HepG2 (cell line): ENCODE data around the gene GLIS1. TPM values are rescaled to one million over a fixed set of nuclear protein-coding genes. Genes with fewer than 3 reads are reported as not detected.

Experiments used
- ATAC-seq: fragments of 200-7000 bp; cut with Tn5 transposase; 3 replicates; pipeline ENCODE4 v1.9.1; 2020; ENCODE audit warnings: mild to moderate bottlenecking, moderate library complexity
- BruUV-seq: library from RNA; stranded (reverse); fragments of 400-500 nt; replicated peaks from 2 replicates; lab custom pipeline; 2021; lab: Mats Ljungman, UMichigan
- CTCF ChIA-PET: fragments of 300-600 bp; formaldehyde crosslinking; extraction: SDS; loops from one replicate; lab custom pipeline; 2021; ENCODE audit warnings: low total read pairs, inconsistent platforms, low intra/inter-chr PET ratio; lab: Yijun Ruan, JAX
- POLR2A ChIA-PET: fragments of 350-600 bp; sonication (Branson Sonifier 250); formaldehyde crosslinking; loops from one replicate; lab custom pipeline; 2020; ENCODE audit warnings: antibody characterized with exemption, inconsistent platforms; lab: Yijun Ruan, JAX
- DNase-seq: peaks from one replicate; pipeline ENCODE4 v3.0.0-alpha.2; 2015; ENCODE audit warnings: low spot score
- FAIRE-seq: peaks from 3 replicates; lab custom pipeline; 2011; peaks lifted over from hg19 to GRCh38; lab: Jason Lieb, UNC
- H2AFZ ChIP-seq: one replicate; pipeline ENCODE4 v1.6.1; 2011; ENCODE audit warnings: low read length, inconsistent platforms
- H3K27ac ChIP-seq: fragments of 300-600 bp; 3 replicates; pipeline ENCODE4 v1.8.0; 2011; ENCODE audit warnings: mixed run types, mild to moderate bottlenecking, mixed read lengths, low read length, inconsistent platforms; ENCODE audit not compliant: insufficient read depth; ENCODE audit errors: extremely low read length
- H3K27me3 ChIP-seq, 2 experiments: fragments of 200-600 bp in 1 of 2; 2 replicates in 1 of 2; 3 replicates in 1 of 2; pipeline versions ENCODE4 v1.6.0 to v1.8.0; 2011; ENCODE audit warnings: low read length in 2 of 2, mild to moderate bottlenecking in 2 of 2, moderate library complexity in 2 of 2, inconsistent platforms in 1 of 2; ENCODE audit not compliant: insufficient read depth in 2 of 2, control insufficient read depth in 1 of 2
- H3K36me3 ChIP-seq, 2 experiments: fragments of 200-600 bp in 1 of 2; replicated peaks in 1 of 2; 2 replicates in 1 of 2; 3 replicates in 1 of 2; pipeline versions ENCODE4 v1.5.1 to v1.8.0; 2011; ENCODE audit warnings: low read length in 2 of 2, inconsistent platforms in 1 of 2; ENCODE audit not compliant: insufficient read depth in 2 of 2, control insufficient read depth in 1 of 2
- H3K4me1 ChIP-seq: 2 replicates; pipeline ENCODE4 v1.5.1; 2012; ENCODE audit warnings: low read length, inconsistent platforms; ENCODE audit not compliant: insufficient read depth
- H3K4me2 ChIP-seq: 2 replicates; pipeline ENCODE4 v1.6.0; 2011; ENCODE audit warnings: low read depth, low read length, inconsistent platforms
- H3K4me3 ChIP-seq, 3 experiments: fragments of 200-600 bp in 1 of 3; sonication (generic), shearing (Covaris generic) in 1 of 3; replicated peaks in 1 of 3; 2 replicates each; pipeline ENCODE4 v1.5.1; 2011 to 2016; ENCODE audit warnings: low read length in 3 of 3, inconsistent platforms in 2 of 3, low read depth in 2 of 3, mild to moderate bottlenecking in 2 of 3, control low read depth in 1 of 3, mixed read lengths in 1 of 3; ENCODE audit not compliant: insufficient read depth in 1 of 3
- H3K79me2 ChIP-seq: one replicate; pipeline ENCODE4 v1.6.1; 2011; ENCODE audit warnings: low read length, inconsistent platforms; ENCODE audit not compliant: insufficient read depth
- H3K9ac ChIP-seq: 2 replicates; pipeline ENCODE4 v1.6.0; 2011; ENCODE audit warnings: mild to moderate bottlenecking, low read depth, low read length, inconsistent platforms; ENCODE audit not compliant: insufficient read depth
- H3K9me3 ChIP-seq: 2 replicates; pipeline ENCODE4 v1.5.1; 2012; ENCODE audit warnings: mild to moderate bottlenecking, low read length
- H4K20me1 ChIP-seq: 2 replicates; pipeline ENCODE4 v1.6.0; 2011; ENCODE audit warnings: inconsistent platforms, mild to moderate bottlenecking, low read length, moderate library complexity; ENCODE audit not compliant: insufficient read depth
- CREB1 ChIP-seq, 2 experiments: fragments of 450-650 bp in 1 of 2; IDR thresholded peaks; 2 replicates each; pipeline ENCODE4 v1.6.1; 2016 to 2017; ENCODE audit warnings: control low read depth in 1 of 2, mild to moderate bottlenecking in 1 of 2, missing compliant biosample characterization in 1 of 2, missing genetic modification characterization in 1 of 2
- FLYWCH1 ChIP-seq: sonication (generic); formaldehyde crosslinking; IDR thresholded peaks from 2 replicates; pipeline ENCODE4 v1.8.1; 2023; ENCODE audit warnings: mild to moderate bottlenecking, missing genetic modification reagents
- HNRNPH1 ChIP-seq: fragments of 200-400 bp; formaldehyde crosslinking; optimal IDR thresholded peaks from 2 replicates; pipeline ENCODE3; 2017; ENCODE audit warnings: mild to moderate bottlenecking, low read depth, low read length
- MAFF ChIP-seq: IDR thresholded peaks from 2 replicates; pipeline ENCODE4 v1.6.1; 2011; ENCODE audit warnings: low read depth, low read length, improper control_type of control experiment
- PAX8 ChIP-seq: sonication (generic); formaldehyde crosslinking; IDR thresholded peaks from 2 replicates; pipeline ENCODE4 v1.8.0; 2022; ENCODE audit warnings: mild to moderate bottlenecking, missing genetic modification reagents, borderline replicate concordance
- PHF8 ChIP-seq: sonication (generic); formaldehyde crosslinking; IDR thresholded peaks from 2 replicates; pipeline ENCODE4 v1.5.0; 2020; ENCODE audit warnings: missing genetic modification reagents
- SNRNP70 ChIP-seq: fragments of 200-400 bp; formaldehyde crosslinking; IDR thresholded peaks from 2 replicates; pipeline ENCODE4 v1.6.1; 2017; ENCODE audit warnings: mild to moderate bottlenecking, low read depth, low read length, moderate library complexity
- SP1 ChIP-seq, 2 experiments: fragments of 450-650 bp in 1 of 2; sonication (generic) in 1 of 2; formaldehyde crosslinking in 1 of 2; IDR thresholded peaks; 2 replicates each; pipeline versions ENCODE4 v1.4.0 to v1.6.1; 2016 to 2020; ENCODE audit warnings: missing genetic modification reagents in 1 of 2
- TEAD3 ChIP-seq: optimal IDR thresholded peaks from 2 replicates; pipeline ENCODE3; 2016; ENCODE audit warnings: borderline replicate concordance
- XBP1 ChIP-seq: sonication (generic); formaldehyde crosslinking; IDR thresholded peaks from 2 replicates; pipeline ENCODE4 v1.5.0; 2020; ENCODE audit warnings: missing genetic modification reagents
- ZFP37 ChIP-seq: sonication (generic); formaldehyde crosslinking; IDR thresholded peaks from 2 replicates; pipeline ENCODE4 v1.4.0; 2020; ENCODE audit warnings: missing genetic modification reagents, borderline replicate concordance
- ZNF281 ChIP-seq: sonication (generic); formaldehyde crosslinking; IDR thresholded peaks from 2 replicates; pipeline ENCODE4 v1.4.0; 2020; ENCODE audit warnings: missing genetic modification reagents, borderline replicate concordance
- ZNF282 ChIP-seq: fragments of 450-650 bp; IDR thresholded peaks from 2 replicates; pipeline ENCODE4 v1.6.1; 2018; ENCODE audit not compliant: partially characterized antibody
- ZNF451 ChIP-seq: sonication (generic); formaldehyde crosslinking; IDR thresholded peaks from 2 replicates; pipeline ENCODE4 v1.5.0; 2020; ENCODE audit warnings: mild to moderate bottlenecking, missing genetic modification reagents
- ZNF589 ChIP-seq: sonication (generic); formaldehyde crosslinking; conservative IDR thresholded peaks from 2 replicates; pipeline ENCODE4 v1.8.0; 2022; ENCODE audit warnings: mild to moderate bottlenecking, moderate library complexity, missing genetic modification reagents
- WGBS: methylation state at CpG from one replicate; pipeline ENCODE4 v1.1.6; 2017; ENCODE audit warnings: low lambda C conversion rate; 5-methylcytosine and 5-hydroxymethylcytosine counted together
- in situ Hi-C: cut with HindIII; loops from 2 replicates; pipeline ENCODE4 v1.10.0; 2017; ENCODE audit warnings: low pct_unique_long_range_greater_than_20kb; ENCODE audit not compliant: extremely low pct_ligation_motif_present
- intact Hi-C: fragments of 100-400 bp; cut with micrococcal nuclease; formaldehyde crosslinking; loops from one replicate; pipeline ENCODE4 v1.10.0; 2022; ENCODE audit not compliant: unreplicated experiment
- polyA plus RNA-seq, 8 experiments: library from polyadenylated mRNA; depleted of rRNA in 3 of 8; stranded (reverse) in 7 of 8; unstranded in 1 of 8; fragments of >200 nt; fragmentation: Illumina TruSeq in 4 of 8; extraction: Trizol in 4 of 8; gene quantifications; 2 replicates each; pipeline versions ENCODE4 v1.2.1 to v1.2.3, GENCODE V29; 2011 to 2016; ENCODE audit warnings: low read depth in 4 of 8, missing spikeins in 1 of 8, mixed read lengths in 1 of 8; ENCODE audit not compliant: insufficient read depth in 1 of 8
- total RNA-seq, 5 experiments: library from RNA; depleted of rRNA; stranded (reverse); fragments of >200 nt; fragmentation: Illumina TruSeq; extraction: Trizol; gene quantifications; 2 replicates each; pipeline ENCODE4 v1.2.3, GENCODE V29; 2016; ENCODE audit warnings: low read depth in 1 of 5
- TF ChIP-seq, protein P1 (sequence below): IDR thresholded peaks from 2 replicates; pipeline ENCODE4 v1.6.1; 2012; ENCODE audit warnings: low read depth, low read length, improper control_type of control experiment
- TF ChIP-seq, protein P2 (sequence below): sonication (generic); formaldehyde crosslinking; IDR thresholded peaks from 2 replicates; pipeline ENCODE4 v1.8.1; 2023; ENCODE audit warnings: mild to moderate bottlenecking, moderate library complexity, missing genetic modification reagents

GLIS1 gene
- total and polyA plus RNA-seq, 2 of the 13 experiments (the other 11 are each of a cell fraction or from before 2014, with no cell fraction given), result 0.03 TPM; not detected in 1

DNA sequence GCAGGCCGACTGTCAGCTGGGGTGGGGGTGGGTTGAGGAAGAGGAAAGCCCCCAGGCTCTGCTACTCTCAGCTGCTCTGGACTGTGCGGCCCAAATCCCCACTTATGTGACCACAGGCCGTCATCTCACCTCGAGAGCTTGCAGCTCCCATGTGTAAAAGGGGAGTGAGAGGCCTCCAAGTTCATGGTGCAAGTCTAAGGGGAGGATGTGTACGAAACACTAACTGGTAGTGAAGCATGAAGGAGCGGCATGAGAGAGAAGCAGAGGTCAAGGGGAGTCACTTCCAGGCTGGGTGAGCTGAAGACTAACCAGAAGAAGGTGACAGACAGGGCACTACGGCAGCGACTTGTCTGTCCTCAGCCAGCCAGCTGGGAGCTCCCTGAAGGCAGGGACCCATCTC is 43.8 kb downstream of the GLIS1 start:
- H3K4me2 ChIP-seq, result no peak overlapping the region
- intact Hi-C loops, result no loop called here
- H3K4me3 ChIP-seq, result no peak overlapping the region
- H2AFZ ChIP-seq, result no peak overlapping the region
- WGBS, result 12% methylated on average over 6 of the region's 8 CpGs
- no TSS peak for BruUV-seq
- H3K79me2 ChIP-seq, result no peaks in the 10 kb centered on the region
- H3K27ac ChIP-seq, result no peak overlapping the region
- FAIRE-seq (no peak), ATAC-seq (no peak), DNase-seq (no peak)
- H3K9ac ChIP-seq, result no peak overlapping the region
- no peaks in the 10 kb centered on the region for H3K9me3 ChIP-seq
- TF ChIP-seq FLYWCH1 (CRISPR knock-in tag) (no peak), PAX8 (CRISPR knock-in tag) (no peak), ZNF281 (CRISPR knock-in tag) (no peak), CREB1 (IDR thresholded peaks at IDR 0.05) (no peak), CREB1 (CRISPR knock-in tag; IDR thresholded peaks at IDR 0.05) (no peak), ZNF282 (no peak), PHF8 (CRISPR knock-in tag) (no peak), SNRNP70 (no peak), SP1 (IDR thresholded peaks at IDR 0.05) (no peak), SP1 (CRISPR knock-in tag; IDR thresholded peaks at IDR 0.05) (no peak), XBP1 (CRISPR knock-in tag) (no peak), ZFP37 (CRISPR knock-in tag) (no peak), ZNF589 (CRISPR knock-in tag) (no peak), HNRNPH1 (no peak), ZNF451 (CRISPR knock-in tag) (no peak), MAFF (no peak), TEAD3 (CRISPR knock-in tag) (no peak)
- TF ChIP-seq, protein P1, sequence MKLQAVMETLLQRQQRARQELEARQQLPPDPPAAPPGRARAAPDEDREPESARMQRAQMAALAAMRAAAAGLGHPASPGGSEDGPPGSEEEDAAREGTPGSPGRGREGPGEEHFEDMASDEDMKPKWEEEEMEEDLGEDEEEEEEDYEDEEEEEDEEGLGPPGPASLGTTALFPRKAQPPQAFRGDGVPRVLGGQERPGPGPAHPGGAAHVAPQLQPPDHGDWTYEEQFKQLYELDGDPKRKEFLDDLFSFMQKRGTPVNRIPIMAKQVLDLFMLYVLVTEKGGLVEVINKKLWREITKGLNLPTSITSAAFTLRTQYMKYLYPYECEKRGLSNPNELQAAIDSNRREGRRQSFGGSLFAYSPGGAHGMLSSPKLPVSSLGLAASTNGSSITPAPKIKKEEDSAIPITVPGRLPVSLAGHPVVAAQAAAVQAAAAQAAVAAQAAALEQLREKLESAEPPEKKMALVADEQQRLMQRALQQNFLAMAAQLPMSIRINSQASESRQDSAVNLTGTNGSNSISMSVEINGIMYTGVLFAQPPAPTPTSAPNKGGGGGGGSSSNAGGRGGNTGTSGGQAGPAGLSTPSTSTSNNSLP, result no peak
- TF ChIP-seq, protein P2, sequence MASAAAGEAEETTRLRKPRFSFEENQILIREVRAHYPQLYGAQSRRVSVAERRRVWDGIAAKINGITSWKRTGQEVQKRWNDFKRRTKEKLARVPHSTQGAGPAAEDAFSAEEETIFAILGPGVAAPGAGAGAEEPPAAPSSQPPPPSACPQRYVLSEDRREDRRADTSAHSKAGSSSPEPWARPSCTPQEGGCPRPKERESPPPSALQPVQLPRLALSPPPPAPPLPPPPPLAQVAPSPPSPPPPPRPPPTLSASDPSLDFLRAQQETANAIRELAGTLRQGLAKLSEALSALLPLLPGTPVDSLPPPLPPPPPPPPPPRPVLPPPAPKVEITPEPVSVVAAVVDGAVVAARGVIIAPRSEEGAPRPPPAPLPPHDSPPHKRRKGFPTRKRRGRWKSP (CRISPR knock-in tag), result no peak
- H3K36me3 ChIP-seq, result no peaks in the 10 kb centered on the region
- peaks cover 9 to 44% of the 10 kb centered on the region in 2 experiments; a peak in 4 of 5 replicates for H3K27me3 ChIP-seq
- in situ Hi-C loops, result no loop called here
- H4K20me1 ChIP-seq, result no peaks in the 10 kb centered on the region
- ChIA-PET CTCF (no interaction called here), POLR2A (no interaction called here)
- no peaks in the 10 kb centered on the region for H3K4me1 ChIP-seq
